Measurements from ENCODE around the gene NRG3.

- TF ChIP-seq CTCF (IDR thresholded peaks at IDR 0.05) (no peak), POLR2A (IDR thresholded peaks at IDR 0.05) (no peak)
Observed at GRCh38 chr10:81969136-81969535, 94.1 kb downstream of the NRG3 start.

Measured in ovary (tissue), 3 donors.